NCI-H82 treated with DMSO at 0.1 percent for 48 hours (cell line): ENCODE results near the gene KCNQ1OT1.

Source experiments
- DNase-seq: peaks from one replicate; lab custom pipeline; 2025; ENCODE audit not compliant: unreplicated experiment; lab: John Stamatoyannopoulos, UW

Gene KCNQ1OT1

GRCh38 chr11:2721210-2721916 is 21.6 kb upstream of the KCNQ1OT1 start:
- no peak for DNase-seq

DNA sequence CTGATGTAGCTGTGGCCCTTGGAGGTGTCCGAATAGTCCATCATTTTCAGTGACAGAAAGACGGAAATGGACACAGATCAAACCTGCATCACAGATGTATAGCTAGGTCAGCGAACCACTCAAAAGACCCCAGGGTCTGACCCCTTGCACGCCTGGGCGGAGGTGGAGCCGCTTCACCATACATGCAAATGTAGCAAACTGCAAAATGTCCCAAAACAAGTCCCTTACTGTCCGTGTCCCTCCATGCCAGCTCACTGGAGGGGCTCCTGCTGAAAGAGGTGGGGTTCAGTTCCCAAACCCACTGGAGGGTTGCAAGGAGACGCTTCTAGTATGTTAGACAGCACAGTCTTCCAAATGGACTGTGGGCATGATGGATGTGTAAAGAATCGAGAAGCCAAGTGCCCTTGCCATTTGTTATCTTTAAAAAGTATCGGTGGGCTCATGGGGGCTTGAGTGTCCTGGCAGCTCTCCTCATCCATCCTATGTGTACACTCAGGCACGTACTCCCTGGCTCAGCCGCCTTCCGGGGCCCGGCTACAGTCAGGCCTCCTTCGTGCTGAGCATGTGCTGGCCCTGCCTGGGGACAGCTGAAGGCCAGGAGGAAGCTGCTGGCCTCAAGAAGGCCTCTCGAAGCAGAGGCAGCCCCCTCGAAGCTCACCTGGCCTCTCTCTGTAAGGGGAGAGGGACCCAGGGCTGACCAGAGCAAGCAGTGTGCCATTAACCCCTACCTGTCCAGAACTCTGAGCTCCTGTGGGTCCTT is 20.2 kb upstream of the KCNQ1OT1 start:
- DNase-seq, result no peak

- DNase-seq, result no peak
These were observed 19.1 kb upstream of the KCNQ1OT1 start for GRCh38 chr11:2718817-2719438.

DNA sequence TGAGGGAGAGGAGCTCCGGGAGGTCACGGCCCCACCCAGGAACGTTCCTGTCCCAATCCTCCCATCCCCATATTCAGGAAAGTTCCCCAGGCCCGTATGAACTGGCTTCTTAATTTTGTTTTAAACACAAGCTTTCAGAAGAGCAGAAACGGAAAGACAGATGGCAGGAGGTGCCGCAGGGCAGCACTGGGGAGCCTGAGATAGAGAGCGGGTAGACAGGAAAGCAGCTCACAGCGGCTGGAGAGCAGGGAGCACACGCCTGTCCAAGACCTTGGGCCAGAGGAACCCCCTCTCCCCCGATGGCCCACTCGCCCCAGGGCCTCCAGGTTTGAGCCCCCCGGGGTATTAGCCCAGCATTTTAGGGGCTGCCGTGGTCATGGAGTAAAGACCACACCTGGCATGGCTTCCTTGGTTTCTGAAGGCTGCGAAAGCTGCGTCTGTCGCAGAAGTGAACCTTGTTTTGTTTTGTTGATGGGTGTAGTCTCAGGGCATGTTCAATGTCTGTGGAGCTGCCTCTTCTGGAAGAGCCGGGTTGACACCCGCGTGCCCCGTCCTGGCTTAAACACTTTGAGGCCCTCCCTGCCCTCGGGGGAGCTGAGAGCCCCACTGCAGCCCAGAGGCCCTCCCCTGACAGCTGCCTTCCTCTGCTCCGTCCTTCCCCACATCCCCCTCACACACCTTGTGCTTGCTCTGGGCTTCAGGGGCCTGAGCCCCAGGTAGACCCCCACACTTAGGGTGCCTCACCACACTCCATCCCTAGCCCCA is 17.9 kb upstream of the KCNQ1OT1 start:
- DNase-seq, result no peak

DNA sequence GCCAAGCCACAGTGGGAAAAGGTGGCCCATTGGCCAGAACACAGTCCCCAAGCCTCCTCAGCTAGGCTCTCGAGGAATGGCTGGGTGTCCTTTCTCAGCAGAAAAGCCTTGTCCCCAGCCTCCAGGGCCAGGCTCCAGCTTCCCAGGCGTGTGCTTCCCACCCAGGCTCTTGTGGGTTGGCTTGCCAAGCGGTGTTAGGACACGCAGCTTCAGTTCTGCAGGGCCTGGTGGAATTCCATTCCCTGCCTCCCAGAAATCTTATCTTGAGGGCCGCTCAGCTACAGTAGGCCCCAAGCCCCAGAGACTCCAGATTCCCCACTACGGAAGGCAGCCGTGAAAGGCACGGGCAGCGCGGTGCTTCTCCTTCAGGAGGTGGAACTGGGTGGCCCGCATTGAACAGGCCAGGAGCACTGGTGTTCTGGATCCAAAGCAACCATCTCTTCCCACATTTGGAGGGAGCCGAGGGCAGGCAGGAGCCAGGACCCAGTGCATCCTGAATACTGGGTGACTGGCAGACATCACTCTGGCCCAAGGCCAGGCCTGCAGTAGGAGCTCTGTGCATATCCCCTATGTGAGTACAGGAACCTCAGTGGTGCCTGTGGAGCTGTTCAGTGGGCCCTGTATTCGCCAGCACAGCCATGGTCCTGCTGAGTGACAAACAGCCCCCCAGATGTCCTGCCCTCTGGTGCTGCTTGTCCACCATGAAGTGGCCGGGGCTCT is 16.7 kb upstream of the KCNQ1OT1 start:
- no peak for DNase-seq

DNA sequence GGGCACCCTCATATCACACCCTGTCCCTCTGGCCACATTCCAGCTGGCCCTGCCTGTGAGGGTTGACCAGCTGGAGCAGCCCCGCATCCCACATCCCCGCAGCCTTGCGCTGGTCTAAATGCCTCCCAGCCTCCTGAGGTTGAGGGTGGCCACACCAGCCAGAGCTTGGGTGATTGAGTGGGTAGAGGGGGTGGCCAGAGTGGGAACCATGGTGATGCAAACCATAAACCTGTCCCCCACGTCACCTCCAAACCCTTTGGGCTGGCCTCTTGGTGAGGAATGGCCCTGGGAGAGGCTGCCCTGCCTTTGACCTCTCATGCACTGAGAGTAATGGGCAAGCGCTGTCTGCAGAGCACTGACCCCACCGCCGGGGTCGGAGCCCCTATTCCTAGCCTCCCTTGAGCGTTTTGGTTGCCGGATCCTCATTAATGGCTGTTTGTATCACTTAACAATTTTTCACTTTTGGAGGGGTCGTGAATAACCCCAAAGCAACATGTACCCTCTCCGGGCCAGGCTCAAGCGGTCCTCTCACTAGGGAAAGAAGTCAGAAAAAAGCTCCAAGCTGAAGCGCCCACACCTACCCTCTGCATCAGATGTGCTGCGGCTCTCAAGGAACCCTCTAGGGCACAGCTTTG is 16.0 kb upstream of the KCNQ1OT1 start:
- DNase-seq, result no peak

DNA sequence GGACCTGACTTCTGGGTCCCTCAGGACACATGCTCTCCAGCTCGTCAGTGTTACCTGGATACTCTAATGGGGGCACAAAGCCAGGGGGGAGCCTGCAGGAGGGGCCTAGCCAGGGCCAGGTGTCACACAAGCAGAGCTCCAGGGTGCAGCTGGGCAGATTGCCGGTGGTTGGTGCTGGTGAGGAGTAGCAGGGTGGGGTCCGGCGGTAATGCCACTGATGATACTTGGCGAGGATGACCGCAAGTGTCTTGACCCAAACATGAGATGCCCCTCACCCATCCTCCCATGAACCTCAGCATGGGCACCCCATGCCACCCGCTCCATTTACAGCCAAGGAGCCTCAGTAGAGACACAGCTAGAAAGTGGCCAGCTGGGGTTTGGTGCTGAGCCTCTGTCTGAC is 15.1 kb upstream of the KCNQ1OT1 start:
- DNase-seq, result no peak

DNA sequence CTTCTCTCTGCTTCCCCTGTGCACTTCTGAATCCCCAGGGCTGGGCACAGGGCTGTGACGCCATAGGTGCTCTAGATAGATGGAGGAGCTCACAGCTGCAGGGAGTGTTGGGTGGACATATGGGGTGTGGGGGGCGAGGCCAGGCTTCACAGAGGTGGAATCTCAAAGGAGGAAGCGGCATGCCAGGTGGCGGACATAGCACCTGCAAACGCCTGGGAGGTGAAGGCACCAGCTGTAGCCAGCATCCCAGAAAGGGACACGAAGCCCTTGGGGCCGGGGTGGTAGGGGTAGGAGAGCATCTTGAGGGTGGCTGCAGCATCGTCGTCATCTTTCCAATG is 14.6 kb upstream of the KCNQ1OT1 start:
- no peak for DNase-seq

DNA sequence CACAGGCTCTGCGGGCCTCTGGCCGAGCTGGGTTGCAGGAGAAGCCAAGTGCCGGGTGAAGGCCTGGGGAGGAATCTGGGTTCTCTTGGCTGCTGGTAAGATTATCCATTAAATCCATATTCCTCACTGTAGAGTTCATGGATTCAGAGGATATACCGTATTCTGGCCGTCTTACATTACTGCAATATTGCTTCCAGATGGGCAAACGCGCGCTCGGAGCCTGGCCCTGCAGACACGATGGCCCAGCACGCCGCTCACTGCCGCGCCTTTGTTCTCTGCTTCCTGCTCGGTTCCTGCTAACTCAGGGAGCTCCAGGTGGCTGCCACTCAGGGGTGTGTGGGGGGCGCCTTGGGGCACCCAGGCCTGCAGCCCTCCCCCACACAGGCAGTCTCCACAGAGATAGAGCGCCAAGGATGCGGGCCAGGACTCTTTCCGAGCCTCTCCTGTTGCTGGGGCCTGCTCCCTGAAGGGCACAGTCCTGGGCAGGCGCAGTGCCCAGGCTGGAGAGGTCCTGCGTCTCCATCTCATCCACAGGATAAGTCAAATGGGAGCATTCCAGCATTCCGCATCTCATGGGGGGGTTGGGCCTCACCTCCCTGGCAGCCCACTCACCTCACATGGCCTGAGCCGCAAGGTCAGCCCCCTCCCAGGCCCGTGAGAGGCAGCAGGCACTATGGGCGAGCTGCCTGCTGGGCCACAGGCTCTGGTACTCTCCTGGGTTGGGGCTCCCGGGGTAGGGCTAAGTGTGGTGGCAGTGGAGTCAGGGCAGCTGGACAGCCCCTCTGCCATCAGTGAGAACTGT is 14.1 kb upstream of the KCNQ1OT1 start:
- DNase-seq, result no peak

DNA sequence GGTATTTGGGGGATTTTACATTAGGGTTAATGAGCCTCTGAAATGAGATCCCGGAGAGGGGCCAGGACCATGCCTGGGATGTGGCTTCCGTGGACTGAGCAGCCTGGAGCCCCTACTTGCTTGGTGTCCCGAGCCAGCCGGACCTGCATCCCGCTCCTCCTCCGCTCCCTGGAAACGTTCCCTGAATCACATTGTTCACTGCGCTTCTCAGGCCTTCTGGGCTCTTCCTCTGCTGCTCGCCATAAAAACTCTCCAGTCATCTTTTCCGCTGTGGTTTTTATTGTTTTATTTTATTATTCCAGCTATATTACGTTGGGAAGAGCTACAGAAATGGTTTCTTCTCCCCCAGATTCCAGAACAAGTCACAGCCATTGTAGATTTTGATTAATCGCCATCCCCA is 13.3 kb upstream of the KCNQ1OT1 start:
- DNase-seq, result no peak

- no peak for DNase-seq
These were observed 11.4 kb upstream of the KCNQ1OT1 start for GRCh38 chr11:2711161-2711560.

- no peak for DNase-seq
These were observed 9.6 kb upstream of the KCNQ1OT1 start for GRCh38 chr11:2709429-2709828.

- no peak for DNase-seq
These were observed 9.0 kb upstream of the KCNQ1OT1 start for GRCh38 chr11:2708757-2709281.

- DNase-seq, result no peak
These were observed 8.4 kb upstream of the KCNQ1OT1 start for GRCh38 chr11:2708151-2708581.

- DNase-seq, result no peak
These were observed 7.9 kb upstream of the KCNQ1OT1 start for GRCh38 chr11:2707736-2708135.

DNA sequence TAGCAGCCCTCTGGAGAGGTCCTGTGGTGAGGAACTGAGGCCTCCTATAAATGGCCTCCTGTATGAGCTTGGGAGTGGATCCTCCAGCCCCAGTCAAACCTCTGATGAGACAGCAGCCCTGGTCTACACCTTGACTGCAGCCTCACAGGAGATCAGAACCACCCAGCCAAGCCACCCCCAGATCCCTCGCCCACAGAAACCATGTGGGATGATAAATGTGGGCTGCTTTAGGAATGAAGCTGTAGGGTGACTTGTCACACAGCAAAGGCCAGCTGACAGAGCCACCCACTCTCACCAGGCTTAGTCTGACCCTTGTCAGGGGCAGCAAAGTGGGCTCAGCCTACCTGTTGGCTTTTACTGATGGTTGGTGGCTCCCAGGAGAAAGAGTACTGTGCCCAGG is 6.5 kb upstream of the KCNQ1OT1 start:
- DNase-seq, result no peak

- DNase-seq, result no peak
These were observed 5.3 kb upstream of the KCNQ1OT1 start for GRCh38 chr11:2704896-2705606.

GRCh38 chr11:2704356-2704755 is 4.6 kb upstream of the KCNQ1OT1 start:
- DNase-seq, result no peak
